Retinal pigment epithelial cell (primary cell): ENCODE results near the gene CRISP3.

Experiments
- DNase-seq: peaks from one replicate; pipeline ENCODE4 v3.0.0-alpha.2; 2010; ENCODE audit warnings: low read depth
- H3K4me3 ChIP-seq: 2 replicates; pipeline ENCODE4 v1.5.1; 2011; ENCODE audit warnings: mild to moderate bottlenecking, low read length, control low read depth, moderate library complexity
- CTCF ChIP-seq: conservative IDR thresholded peaks from 2 replicates; pipeline ENCODE4 v1.5.1; 2011; ENCODE audit warnings: low read depth, low read length, control low read depth, inconsistent platforms

The CRISP3 gene

GRCh38 chr6:49775043-49775442, 30.9 kb upstream of the CRISP3 start:
- H3K4me3 ChIP-seq = no peak overlapping the region
- TF ChIP-seq CTCF = no peak
- DNase-seq = no peak

- DNase-seq = no peak
- no peak overlapping the region for H3K4me3 ChIP-seq
- TF ChIP-seq CTCF = no peak
Observed at GRCh38 chr6:49772285-49772684, 28.1 kb upstream of the CRISP3 start.

- DNase-seq = no peak
Observed at GRCh38 chr6:49766762-49767161, 22.6 kb upstream of the CRISP3 start.

GRCh38 chr6:49764571-49765236, 20.5 kb upstream of the CRISP3 start:
- no peak overlapping the region for H3K4me3 ChIP-seq
- TF ChIP-seq CTCF = no peak
- no peak for DNase-seq

More at GRCh38 chr6:49766762-49767161, 22.6 kb upstream of the CRISP3 start:
- TF ChIP-seq CTCF = no peak
- H3K4me3 ChIP-seq = no peak overlapping the region

GRCh38 chr6:49743429-49743828, 759 bp downstream of the CRISP3 start:
- TF ChIP-seq CTCF = no peak
- H3K4me3 ChIP-seq = no peak overlapping the region
- no peak for DNase-seq

GRCh38 chr6:49739423-49739822, 4.8 kb downstream of the CRISP3 start:
- DNase-seq = no peak
- TF ChIP-seq CTCF = no peak
- H3K4me3 ChIP-seq = no peak overlapping the region

- H3K4me3 ChIP-seq = no peak overlapping the region
- TF ChIP-seq CTCF = no peak
- no peak for DNase-seq
Observed at GRCh38 chr6:49736017-49736508, 8.1 kb downstream of the CRISP3 start.
